DND-41 (cell line): ENCODE results near the gene BRCA2.

Source experiments
- ATAC-seq: fragments of 200-7000 bp; cut with Tn5 transposase; 3 replicates; pipeline ENCODE4 v1.9.1; 2021; ENCODE audit warnings: low read depth; ENCODE audit not compliant: insufficient read depth
- DNase-seq: peaks from one replicate; pipeline ENCODE4 v3.0.0-alpha.2; 2020
- H2AFZ ChIP-seq: 2 replicates; pipeline ENCODE4 v1.6.0; 2012; ENCODE audit warnings: low read depth, low read length
- H3K27ac ChIP-seq: 2 replicates; pipeline ENCODE4 v1.5.1; 2012; ENCODE audit warnings: low read length, inconsistent platforms
- H3K27me3 ChIP-seq: fragments of 200-600 bp; sonication (generic); 2 replicates; pipeline ENCODE4 v1.6.0; 2012; ENCODE audit warnings: low read length, mild to moderate bottlenecking, inconsistent platforms; ENCODE audit not compliant: insufficient read depth, poor library complexity
- H3K36me3 ChIP-seq: 2 replicates; pipeline ENCODE4 v1.5.1; 2012; ENCODE audit warnings: low read length, inconsistent platforms; ENCODE audit not compliant: insufficient read depth
- H3K4me1 ChIP-seq: 2 replicates; pipeline ENCODE4 v1.5.1; 2012; ENCODE audit warnings: mild to moderate bottlenecking, low read length; ENCODE audit not compliant: insufficient read depth
- H3K4me2 ChIP-seq: 2 replicates; pipeline ENCODE4 v1.6.0; 2012; ENCODE audit warnings: mild to moderate bottlenecking, moderate library complexity, low read length, inconsistent platforms; ENCODE audit not compliant: insufficient read depth
- H3K4me3 ChIP-seq, 2 experiments: fragments of 200-600 bp in 1 of 2; shearing (Covaris generic) in 1 of 2; 2 replicates each; pipeline ENCODE4 v1.5.1; 2012 to 2016; ENCODE audit warnings: inconsistent platforms in 2 of 2, low read length in 2 of 2, mild to moderate bottlenecking in 2 of 2, low read depth in 1 of 2, moderate library complexity in 1 of 2
- H3K79me2 ChIP-seq: 2 replicates; pipeline ENCODE4 v1.6.0; 2012; ENCODE audit warnings: low read length, inconsistent platforms; ENCODE audit not compliant: insufficient read depth
- H3K9ac ChIP-seq: 2 replicates; pipeline ENCODE4 v1.6.0; 2012; ENCODE audit warnings: low read depth, mild to moderate bottlenecking, inconsistent platforms, low read length, moderate library complexity
- H3K9me3 ChIP-seq: 2 replicates; pipeline ENCODE4 v1.5.1; 2012; ENCODE audit warnings: low read length, moderate library complexity, mild to moderate bottlenecking, inconsistent platforms; ENCODE audit not compliant: insufficient read depth, severe bottlenecking
- H4K20me1 ChIP-seq: 2 replicates; pipeline ENCODE4 v1.6.0; 2012; ENCODE audit warnings: low read length; ENCODE audit not compliant: insufficient read depth
- EZH2 ChIP-seq: IDR thresholded peaks from 3 replicates; pipeline ENCODE4 v1.6.1; 2012; ENCODE audit warnings: borderline replicate concordance, low read depth, mild to moderate bottlenecking, moderate library complexity, low read length, inconsistent platforms; ENCODE audit not compliant: severe bottlenecking
- TF ChIP-seq, protein P1 (sequence below): IDR thresholded peaks from 2 replicates; pipeline ENCODE4 v1.5.1; 2012; ENCODE audit warnings: borderline replicate concordance, low read length, moderate library complexity, mild to moderate bottlenecking; ENCODE audit not compliant: poor library complexity, severe bottlenecking; ENCODE audit errors: extremely low read depth

BRCA2 gene

DNA sequence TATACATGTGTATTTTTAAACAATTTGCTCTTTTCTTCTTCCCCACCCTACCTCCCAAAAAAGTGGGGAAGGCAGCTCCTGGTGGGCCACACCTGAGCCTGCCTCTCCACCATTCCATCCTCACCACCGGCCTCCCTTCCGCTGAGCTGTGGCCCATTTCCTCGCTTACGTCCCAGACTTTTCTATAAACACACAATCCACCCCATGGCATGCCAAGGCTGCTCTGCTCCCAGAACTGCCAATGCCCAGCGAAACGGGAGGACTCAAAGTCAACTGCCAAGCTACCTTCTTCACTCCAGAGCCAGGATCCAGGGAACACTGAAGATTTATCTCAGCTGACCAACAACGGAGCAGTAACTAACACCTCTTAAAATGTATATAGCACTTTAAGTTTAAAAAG is 109.8 kb downstream of the BRCA2 start:
- Histone ChIP-seq H3K4me3 (peak overlapping the region in 1 of 2 experiments; percentile 70; a peak in 2 of 4 replicates), H3K4me2 (peak overlapping the region; percentile 82), H3K27ac (peak overlapping the region; percentile 53; the same call in 1 of the 2 replicates), H4K20me1 (peaks cover 21% of the 10 kb centered on the region), H3K9ac (no peak overlapping the region; the same call in 1 of the 2 replicates), H3K79me2 (peaks cover 82% of the 10 kb centered on the region), H3K4me1 (peaks cover 51% of the 10 kb centered on the region), H2AFZ (no peak overlapping the region), H3K9me3 (peaks cover 4% of the 10 kb centered on the region), H3K36me3 (peaks cover 55% of the 10 kb centered on the region), H3K27me3 (no peaks in the 10 kb centered on the region)
- no peak for DNase-seq
- no peak for ATAC-seq
- TF ChIP-seq, protein P1, sequence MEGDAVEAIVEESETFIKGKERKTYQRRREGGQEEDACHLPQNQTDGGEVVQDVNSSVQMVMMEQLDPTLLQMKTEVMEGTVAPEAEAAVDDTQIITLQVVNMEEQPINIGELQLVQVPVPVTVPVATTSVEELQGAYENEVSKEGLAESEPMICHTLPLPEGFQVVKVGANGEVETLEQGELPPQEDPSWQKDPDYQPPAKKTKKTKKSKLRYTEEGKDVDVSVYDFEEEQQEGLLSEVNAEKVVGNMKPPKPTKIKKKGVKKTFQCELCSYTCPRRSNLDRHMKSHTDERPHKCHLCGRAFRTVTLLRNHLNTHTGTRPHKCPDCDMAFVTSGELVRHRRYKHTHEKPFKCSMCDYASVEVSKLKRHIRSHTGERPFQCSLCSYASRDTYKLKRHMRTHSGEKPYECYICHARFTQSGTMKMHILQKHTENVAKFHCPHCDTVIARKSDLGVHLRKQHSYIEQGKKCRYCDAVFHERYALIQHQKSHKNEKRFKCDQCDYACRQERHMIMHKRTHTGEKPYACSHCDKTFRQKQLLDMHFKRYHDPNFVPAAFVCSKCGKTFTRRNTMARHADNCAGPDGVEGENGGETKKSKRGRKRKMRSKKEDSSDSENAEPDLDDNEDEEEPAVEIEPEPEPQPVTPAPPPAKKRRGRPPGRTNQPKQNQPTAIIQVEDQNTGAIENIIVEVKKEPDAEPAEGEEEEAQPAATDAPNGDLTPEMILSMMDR = no peak
- TF ChIP-seq EZH2 = no peak

- Histone ChIP-seq H3K9ac (peak overlapping the region; percentile 96), H3K4me1 (peaks cover 63% of the 10 kb centered on the region), H2AFZ (peak overlapping the region; percentile 66), H3K27ac (peak overlapping the region; percentile 87), H3K4me3 (peak overlapping the region; percentile 70 to 88), H3K4me2 (peak overlapping the region; percentile 82), H3K27me3 (no peaks in the 10 kb centered on the region), H3K79me2 (peaks cover 74% of the 10 kb centered on the region), H3K36me3 (peaks cover 45% of the 10 kb centered on the region), H4K20me1 (peaks cover 21% of the 10 kb centered on the region), H3K9me3 (no peaks in the 10 kb centered on the region)
- no peak for TF ChIP-seq EZH2
- TF ChIP-seq, protein P1 = no peak
- ATAC-seq (peak; percentile 70), DNase-seq (peak; percentile 66)
Observed at GRCh38 chr13:32426191-32426989, 111.1 kb downstream of the BRCA2 start.

GRCh38 chr13:32426990-32427851 is 111.9 kb downstream of the BRCA2 start:
- Histone ChIP-seq H3K79me2 (peaks cover 66% of the 10 kb centered on the region), H3K4me2 (peak overlapping the region; percentile 82), H3K27ac (peak overlapping the region; percentile 87), H3K9me3 (no peaks in the 10 kb centered on the region), H3K9ac (peak overlapping the region; percentile 96), H3K4me1 (peaks cover 71% of the 10 kb centered on the region), H3K36me3 (peaks cover 37% of the 10 kb centered on the region), H2AFZ (peak overlapping the region; percentile 66), H3K4me3 (peak overlapping the region; percentile 70 to 88), H4K20me1 (peaks cover 21% of the 10 kb centered on the region), H3K27me3 (no peaks in the 10 kb centered on the region)
- TF ChIP-seq, protein P1 = no peak
- no peak for TF ChIP-seq EZH2
- DNase-seq (peak; percentile 78), ATAC-seq (peak; percentile 48)
